GM18873 (cell line): ENCODE results near the gene NDUFAF5.

Source experiments
- ATAC-seq: cut with Tn5 transposase; IDR thresholded peaks from one replicate; pipeline ENCODE4 v1.9.1; 2021; ENCODE audit warnings: mild to moderate bottlenecking, moderate library complexity, moderate number of reproducible peaks; ENCODE audit not compliant: unreplicated experiment, low FRiP score

NDUFAF5 gene

DNA sequence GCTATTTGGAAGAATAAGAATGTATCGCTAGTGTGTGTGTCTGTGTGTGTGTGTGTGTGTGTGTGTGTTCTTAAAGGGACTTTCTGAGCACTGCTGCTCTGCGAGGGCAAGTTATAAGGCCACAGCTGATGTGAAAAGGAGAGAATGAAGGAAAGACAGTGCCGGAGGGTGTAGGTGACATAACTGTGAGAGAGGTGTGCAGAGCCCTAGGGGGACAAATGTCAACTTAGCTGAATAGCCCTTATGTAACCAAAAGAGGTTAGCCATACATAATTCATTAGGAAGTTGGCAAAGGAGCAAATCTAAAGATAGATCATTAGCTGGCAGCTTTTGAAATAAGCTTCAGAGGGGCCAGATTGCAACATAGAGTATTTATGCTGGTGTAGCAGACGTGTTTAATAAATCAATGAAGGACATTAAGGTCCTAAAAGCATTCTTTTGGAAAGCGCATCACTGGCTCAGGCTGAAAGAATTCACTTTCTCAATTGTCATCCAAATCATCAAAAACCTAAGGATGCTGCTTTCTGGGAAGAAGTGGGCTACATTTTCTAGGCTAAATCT, 81.0 kb downstream of the NDUFAF5 start:
- ATAC-seq, result no peak

DNA sequence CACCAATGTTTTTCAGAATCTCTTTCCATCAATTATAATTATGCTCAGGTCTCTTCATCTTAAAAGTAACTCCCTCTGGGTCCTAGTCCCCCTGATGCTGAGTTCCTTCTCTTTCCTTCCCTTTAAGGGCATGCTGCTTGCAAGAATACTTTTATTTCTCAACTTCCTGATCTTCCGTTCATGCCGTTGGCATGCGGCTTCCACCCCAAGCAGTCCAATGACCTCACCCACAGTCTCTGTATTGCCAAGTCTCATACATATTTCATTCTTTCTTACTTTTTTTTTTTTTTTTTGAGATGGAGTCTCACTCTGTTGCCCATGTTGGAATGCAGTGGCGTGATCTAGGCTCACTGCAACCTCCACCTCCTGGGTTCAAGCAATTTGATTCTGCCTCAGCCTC, 83.5 kb downstream of the NDUFAF5 start:
- ATAC-seq, result no peak

- no peak for ATAC-seq
Measured at GRCh38 chr20:13870170-13870748, 85.4 kb downstream of the NDUFAF5 start.
